ENCODE measurements around the gene PI4K2A. TPM values are rescaled to one million over a fixed set of nuclear protein-coding genes. Genes with fewer than 3 reads are reported as not detected.
"Not testable (repeated sequence)": the region's sequence is repeated elsewhere in the genome, so short reads cannot be mapped to it uniquely, and the experiment has no call there.

Gene PI4K2A
- total RNA-seq, 1 donor from 2014 or later, result 16.7 TPM

DNA sequence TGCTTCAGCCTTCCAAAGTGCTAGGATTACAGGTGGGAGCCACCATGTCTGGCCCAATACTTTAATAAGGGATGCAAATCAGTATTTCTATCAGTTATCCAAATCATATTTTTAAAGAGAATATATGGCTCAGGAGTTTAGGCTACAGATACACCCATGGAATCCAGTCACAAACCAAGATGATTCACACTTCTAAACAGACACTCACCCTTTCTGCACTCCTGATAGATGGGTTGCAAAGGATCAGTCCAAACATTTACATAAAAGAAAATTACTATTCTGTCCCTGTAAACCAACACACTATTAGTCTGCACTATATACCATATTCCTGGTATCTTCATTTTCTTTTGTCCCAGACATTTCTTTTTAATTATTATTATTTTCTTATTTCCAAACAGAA lies 9.4 kb upstream of the PI4K2A start:
- DNase-seq (ENCODE audit: low spot score), result no peak

DNA sequence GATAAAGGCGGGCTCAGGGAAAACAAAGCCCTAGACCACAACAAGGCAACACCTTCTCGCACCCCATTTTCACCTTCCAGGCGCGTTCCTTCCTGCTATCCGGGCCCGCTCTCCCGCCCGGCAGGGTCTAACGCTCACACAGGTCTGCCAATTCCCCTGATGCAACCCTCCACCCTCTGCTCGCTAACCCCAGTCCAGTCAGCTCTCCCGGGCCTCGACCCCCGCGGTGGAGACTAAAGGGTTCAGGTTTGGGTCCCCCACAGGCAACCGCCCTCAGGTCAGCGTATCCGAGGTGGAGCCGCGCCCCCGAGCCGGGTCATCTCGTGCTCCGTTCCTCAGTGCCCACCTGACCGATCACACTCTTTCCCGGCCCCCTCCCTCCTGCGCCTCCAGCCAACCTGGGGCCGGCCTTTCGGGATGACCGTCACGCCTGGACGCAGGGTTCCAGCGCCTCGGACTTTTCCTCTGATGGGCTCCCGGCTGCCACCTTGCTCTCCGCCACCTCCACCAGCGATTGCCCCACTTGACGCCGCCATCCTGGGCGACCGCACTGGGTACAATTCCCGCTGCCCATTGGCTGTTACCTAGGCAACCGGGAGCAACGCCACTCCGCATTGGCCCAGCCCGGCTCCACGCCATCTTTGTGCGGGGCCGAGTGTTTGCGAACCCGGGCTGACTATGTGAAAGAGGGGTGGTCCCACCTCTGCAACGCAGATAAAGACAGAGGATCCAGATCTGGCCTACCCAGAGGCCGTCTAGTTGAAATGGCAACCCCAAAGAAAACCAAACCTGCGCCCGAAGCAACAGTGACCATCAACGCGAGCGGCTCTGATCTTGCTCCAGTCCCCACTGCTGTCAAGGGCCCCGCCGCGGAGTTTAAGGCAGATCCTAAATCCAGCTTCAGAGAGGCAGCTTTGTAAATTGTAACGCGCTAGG lies 7.3 kb upstream of the PI4K2A start, which contains the start of gene MORN4:
TSS of gene MORN4 (minus strand) at position 552 of the 936 bp plus-strand sequence. CDS start 13,847 bp downstream, outside the sequence.
- DNase-seq (ENCODE audit: low spot score), result peak; percentile 94

DNA sequence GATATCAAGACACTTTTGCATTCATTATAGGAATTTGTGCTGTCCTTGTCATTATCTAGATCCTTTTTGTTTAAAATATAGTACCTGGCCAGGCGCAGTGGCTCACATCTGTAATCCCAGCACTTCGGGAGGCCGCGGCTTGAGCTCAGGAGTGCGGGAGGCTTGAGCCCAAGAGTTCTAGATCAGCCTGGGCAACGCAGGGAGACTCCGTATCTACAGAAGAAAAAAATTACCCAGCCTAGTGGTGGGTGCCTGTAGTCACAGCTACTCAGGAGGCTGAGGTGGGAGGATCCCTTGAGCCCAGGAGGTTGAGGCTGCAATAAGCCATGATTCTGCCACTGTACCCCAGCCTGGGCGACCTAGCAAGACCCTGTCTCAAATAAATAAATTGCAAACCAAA lies 6.5 kb upstream of the PI4K2A start:
- no peak for DNase-seq (ENCODE audit: low spot score)

DNA sequence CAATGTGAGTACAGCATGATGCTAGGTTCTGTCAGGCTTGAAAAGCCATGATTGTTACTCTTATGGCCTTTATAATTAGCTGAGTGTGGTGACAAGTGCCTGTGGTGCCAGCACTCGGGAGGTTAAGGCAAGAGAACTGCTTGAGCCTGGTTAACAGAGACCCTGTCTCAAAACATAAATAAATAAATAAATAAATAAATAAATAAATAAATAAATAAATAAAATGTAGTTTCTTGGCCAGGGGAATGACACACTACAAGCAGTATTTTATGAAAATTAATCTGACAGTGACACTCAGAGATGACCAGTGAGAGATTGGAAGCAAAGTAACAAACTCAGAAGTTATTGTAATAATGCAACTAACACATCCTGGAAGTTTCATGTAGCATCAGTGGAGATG lies 4.9 kb upstream of the PI4K2A start:
- no peak for DNase-seq (ENCODE audit: low spot score)

DNA sequence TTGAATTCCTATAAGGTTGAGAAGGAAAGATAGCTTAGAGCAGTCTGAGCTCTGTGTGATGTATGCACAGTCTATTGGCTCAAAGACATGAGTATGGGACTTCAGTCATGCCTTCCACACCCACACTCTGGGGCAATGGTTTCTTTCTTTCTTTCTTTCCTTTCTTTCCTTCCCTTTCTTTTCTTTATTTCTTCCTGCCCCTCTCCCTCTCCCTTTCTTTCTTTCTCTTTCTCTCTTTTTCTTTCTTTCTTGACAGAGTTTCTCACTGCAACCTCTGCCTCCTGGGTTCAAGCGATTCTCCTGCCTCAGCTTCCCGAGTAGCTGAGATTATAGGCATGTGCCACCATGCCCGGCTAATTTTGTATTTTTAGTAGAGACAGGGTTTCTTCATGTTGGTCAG lies 1.4 kb upstream of the PI4K2A start:
- DNase-seq (ENCODE audit: low spot score), result not testable (repeated sequence)

DNA sequence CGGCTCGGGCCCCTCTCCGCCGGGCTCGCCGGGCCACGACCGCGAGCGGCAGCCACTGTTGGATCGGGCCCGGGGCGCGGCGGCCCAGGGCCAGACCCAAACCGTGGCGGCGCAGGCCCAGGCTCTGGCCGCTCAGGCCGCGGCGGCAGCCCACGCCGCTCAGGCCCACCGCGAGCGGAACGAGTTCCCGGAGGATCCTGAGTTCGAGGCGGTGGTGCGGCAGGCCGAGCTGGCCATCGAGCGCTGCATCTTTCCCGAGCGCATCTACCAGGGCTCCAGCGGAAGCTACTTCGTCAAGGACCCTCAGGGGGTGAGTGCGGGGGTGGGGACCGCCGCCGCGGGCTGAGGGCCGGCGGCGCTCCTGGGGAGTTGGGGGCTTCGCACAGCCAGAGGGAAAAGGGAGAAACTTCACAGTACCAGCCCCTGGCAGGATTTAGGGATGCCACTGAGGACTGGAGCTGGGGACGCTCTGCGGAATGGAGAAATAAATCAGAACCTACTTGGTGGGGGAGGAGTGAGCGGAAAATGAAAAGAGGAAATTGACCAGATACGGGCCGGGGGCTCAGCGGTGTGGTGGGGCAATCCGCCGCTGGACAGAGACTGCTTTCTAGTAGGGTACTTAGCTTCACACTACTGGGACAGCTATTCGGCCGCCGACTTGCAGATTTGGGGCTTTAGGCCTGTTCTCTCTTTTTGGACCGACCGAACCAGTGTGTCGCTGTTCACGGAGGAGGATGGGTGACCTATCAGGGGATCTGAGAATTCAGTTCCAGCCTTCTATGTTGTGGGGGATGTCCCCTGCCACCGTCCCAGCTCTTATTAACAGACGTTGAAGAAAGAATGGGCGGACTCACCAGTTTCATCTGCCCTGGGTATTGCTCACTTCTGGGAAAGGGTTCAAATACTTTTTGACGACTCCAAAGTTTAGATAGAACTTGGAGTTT lies 669 bp downstream of the PI4K2A start:
- peak; percentile 51 for DNase-seq (ENCODE audit: low spot score)

DNA sequence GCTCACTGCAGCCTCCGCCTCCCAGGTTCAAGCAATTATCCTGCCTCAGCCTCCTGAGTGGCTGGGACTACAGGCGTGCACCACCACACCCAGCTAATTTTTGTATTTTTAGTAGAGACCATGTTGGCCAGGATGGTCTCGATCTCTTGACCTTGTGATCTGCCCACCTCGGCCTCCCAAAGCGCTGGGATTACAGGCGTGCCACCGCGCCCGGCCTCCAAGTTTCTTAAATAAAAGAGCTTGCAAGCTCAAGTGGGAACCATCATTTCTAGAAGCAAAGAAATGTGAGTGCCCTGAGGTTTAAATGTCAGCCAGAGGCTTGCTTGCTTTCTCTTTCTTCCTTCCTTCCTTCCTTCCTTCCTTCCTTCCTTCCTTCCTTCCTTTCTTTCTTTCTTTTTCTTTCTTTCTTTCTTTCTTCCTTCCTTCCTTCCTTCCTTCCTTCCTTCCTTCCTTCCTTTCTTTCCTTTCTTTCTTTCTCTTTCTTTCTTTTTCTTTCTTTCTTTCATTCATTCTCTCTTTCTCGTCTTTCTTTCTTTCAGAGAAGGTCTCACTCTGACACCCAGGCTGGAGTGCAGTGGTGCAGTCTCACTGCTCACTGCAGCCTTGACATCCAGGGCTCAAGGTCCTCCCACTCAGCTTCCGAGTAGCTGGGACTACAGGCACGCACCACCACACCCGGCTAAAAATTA lies 2.1 kb downstream of the PI4K2A start:
- DNase-seq (ENCODE audit: low spot score), result not testable (repeated sequence)

DNA sequence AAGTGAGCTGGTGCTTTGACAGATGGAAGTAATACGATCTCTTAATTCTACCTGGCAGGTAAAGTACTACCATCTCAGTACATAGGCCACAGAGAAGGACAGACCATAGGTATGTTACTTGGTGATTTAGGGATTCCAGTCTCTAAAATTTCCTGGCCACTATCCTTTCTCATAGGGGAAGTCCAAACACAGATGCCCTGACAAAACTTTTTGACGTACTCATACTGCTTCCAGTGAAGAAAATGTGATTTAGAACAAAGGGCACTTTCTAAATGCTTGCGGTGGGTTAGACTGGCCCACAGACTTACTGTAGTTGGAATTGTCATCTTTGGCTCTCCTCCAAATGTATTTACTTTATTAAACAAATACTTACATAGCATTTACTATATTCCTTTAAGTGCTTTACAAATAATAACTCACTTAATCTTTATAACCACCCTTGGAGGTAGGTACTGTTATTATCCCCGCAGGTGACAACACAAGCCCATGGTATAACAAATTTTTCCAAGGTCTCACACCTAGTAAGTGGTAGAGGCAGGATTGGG lies 3.0 kb downstream of the PI4K2A start:
- DNase-seq (ENCODE audit: low spot score), result no peak

DNA sequence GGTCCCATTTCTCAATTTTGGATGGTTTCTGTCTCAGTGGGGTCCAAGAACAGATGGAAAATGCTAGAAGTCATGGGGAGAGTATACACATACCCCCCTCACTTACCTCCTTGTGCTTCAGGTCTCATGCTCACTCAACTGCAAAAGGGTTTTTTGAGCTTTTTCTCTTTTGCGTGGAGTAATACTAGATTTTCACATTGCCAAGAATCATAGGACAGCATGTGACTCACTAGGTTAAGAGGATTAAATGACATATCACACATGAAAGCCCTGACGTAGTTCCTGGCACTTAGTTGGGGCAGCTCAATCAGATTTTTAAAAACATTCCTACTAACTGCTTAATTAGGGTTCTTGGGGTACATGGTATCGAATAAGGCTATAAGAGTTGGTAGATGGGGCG lies 4.5 kb downstream of the PI4K2A start:
- no peak for DNase-seq (ENCODE audit: low spot score)

DNA sequence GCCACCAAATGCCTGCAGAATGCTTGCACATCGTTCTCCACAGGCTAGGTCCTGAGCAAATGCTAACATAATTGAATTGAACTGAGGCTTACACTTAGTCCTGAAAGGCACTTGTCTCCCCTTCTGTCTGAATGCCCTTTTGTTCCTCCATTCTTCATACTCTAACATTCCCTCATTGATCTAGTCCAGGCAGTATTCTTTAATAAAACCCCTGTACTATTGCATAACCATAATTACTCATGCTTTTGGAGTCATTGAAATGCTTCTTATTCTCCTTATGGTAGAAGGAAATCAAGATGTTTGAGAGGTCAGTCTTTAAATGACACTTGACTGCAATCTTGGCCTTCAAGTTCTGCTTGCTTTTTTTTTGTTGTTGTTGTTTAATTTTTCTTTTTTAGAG lies 7.1 kb downstream of the PI4K2A start:
- DNase-seq (ENCODE audit: low spot score), result no peak

DNA sequence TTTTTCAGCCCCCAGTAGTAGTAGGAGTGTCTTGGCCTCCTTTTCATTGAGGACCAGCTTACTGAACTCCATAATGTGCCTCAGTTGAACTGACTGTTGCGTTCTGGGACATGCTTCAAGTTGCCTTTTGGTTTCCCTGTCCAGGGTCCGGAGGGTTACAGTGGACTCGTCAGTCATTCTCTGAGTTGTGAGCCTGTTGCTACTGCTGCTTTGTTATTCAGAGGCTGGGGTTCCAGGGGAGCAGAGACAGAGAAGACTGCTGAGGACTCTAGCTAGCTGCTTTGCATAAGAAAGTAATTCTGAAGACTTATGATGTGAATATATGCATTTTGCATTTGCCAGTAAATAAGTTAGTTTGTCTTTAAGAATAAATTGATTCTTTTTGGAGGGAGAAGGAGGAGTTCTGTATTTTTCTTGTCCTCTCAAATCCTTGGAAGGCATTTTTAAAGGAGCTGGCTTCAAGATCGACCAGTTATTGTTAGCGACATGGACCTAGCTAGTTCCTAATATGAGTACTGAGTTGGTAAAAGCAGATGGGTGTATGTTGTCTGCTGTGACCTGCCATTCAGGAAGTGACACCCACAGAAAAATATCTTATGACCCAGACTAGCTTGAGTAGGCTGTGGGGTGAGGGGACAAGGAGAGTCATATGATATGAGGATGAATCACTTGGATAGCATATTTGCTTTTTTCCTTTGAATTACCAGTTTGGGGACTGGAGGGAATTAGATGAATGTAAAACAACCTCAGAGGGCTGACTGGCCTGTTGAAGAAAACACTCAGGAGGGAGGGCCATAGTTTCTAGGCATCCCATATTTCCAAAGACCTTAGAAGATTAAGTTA lies 8.3 kb downstream of the PI4K2A start:
- no peak for DNase-seq (ENCODE audit: low spot score)

DNA sequence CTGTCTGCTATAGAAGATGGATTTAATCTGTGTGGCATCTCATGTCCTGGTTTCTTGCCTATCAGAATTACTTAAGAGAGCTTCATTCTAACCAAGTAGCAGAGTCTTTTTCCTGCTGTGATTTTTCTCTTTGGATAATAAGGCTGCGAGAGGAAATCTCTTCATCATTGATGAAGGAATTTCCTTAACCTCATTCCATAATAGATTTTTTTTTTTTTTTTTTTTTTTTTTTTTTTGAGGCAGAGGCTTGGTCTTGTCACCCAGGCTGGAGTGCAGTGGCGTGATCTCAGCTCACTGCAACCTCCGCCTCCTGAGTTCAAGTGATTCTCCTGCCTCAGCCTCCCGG lies 8.9 kb downstream of the PI4K2A start:
- not testable (repeated sequence) for DNase-seq (ENCODE audit: low spot score)

DNA sequence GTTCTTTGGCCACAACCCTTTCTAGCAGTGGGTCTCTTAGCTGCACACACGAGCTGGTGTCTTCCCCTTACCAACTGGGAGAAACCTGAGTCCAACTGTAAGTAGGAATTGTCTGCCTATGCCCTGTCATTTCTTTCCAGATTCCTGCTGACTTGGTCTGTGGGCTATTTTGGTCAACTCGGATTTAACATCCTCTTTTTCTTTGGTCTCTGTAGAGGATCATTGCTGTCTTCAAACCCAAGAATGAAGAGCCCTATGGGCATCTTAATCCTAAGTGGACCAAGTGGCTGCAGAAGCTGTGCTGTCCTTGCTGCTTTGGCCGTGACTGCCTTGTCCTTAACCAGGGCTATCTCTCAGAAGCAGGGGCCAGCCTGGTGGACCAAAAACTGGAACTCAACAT lies 10.3 kb downstream of the PI4K2A start:
- no peak for DNase-seq (ENCODE audit: low spot score)

DNA sequence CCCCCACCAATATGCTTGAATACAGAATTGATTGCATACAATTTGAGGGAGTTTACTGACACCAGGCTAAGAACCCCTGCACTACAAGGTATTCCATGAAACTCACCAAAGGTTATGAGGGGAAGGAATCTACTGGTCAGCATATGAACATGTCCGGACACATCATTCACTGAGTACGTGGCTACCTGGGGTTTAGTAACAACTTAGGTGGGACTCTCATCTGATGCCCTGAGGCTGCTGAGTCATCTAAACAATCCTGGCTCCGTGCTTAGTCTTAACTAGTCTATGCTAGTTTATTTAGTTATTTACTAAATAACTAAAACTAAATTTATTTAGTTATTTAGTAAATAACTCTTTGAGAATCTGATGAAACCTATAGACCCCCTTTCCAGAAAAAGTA lies 11.3 kb downstream of the PI4K2A start:
- DNase-seq (ENCODE audit: low spot score), result peak; percentile 60

DNA sequence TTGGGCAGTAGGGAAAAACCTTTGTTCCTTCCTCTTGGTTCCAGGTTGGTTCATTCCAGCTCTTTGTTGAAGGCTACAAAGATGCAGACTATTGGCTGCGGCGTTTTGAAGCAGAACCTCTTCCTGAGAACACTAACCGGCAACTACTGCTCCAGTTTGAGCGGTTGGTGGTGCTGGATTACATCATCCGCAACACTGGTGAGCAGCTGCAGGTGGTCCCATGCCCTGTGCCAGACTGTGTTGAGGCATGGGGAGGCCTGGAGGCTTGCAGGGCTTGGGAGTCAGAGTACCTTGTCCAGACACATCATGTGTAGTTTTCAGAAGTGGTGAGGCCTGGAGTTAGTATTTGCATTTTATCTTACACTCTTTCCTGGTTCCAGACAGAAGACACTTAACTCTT lies 16.3 kb downstream of the PI4K2A start:
- no peak for DNase-seq (ENCODE audit: low spot score)

DNA sequence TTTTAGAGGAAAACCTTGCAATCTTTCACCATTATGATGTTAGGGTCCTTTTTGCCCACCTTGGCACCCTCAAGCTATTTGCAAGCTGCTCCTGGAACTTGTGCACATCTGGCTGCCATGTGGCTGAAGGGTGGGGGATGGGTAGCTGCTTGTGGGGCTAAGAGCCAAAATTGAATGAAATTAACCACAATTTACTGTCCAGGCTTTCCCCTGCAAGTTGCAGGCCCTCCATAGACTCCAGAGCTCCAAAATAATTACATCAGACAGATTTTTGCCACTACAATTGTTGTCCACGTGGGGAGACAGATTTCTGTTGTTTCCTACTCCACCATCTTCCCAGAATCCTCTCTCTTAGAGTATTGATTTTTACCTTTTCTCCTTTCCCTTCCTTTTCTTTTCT lies 19.1 kb downstream of the PI4K2A start:
- no peak for DNase-seq (ENCODE audit: low spot score)

DNA sequence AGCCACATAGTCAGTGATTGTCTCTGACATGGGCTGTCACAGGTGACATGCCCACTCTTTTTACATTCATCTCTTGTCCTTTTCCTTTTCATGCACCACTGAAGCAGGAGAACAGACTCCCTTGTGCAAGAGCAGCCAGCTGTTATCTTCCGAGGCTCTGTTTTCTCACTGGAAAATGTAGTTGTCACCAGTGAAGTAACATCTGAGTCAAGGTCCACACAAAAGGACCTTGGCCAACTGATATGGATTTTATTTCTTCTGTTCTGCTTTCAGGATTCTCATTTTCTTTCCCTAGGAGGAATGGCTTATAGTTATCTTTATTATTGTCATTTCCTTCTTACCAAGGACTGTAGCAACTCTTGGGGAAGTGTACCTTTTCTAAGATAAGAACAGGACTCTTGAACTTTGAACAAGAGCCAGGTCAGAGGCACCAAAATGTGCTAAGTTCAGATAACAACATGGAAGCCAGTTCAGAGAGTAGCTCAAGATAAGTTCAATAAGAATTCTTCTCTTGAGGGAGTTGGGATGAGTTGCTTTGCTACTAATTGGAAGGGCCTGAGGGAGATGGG lies 23.9 kb downstream of the PI4K2A start:
- DNase-seq (ENCODE audit: low spot score), result no peak

DNA sequence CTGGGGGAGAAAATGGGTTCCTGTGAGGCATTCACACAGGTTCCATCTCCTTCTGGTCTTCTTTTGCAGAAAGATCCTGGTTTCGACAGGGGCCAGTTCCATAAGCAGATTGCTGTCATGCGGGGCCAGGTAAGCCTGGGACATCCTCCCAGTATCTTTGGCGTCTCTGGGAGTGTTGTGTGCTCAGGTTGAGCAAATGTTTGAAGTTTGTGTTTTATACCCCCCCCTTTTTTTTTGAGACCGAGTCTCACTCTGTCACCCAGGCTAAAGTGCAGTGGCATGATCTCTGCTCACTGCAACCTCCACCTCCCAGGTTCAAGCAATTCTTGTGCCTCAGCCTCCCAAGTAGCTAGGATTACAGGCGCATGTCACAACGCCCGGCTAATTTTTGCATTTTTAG lies 26.5 kb downstream of the PI4K2A start:
- DNase-seq (ENCODE audit: low spot score), result no peak

DNA sequence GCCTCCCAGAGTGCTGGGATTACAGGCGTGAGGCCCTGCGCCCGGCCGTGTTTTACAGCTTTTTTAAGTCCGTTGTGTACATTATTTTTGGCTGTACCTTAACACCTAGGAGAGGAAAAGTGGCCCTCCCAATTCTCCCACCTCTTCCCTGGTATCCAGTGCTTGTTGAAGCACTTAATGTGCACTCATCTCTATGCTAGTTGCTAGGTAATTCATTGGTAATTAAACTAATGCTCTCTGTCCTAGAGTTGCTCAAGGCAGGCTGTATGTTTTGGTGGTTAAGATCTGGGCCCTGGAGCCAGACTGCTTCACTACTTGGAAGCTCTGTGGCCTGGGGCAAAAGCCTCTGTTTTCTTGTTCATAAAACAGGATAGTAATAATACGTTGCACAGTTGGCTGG lies 27.0 kb downstream of the PI4K2A start:
- no peak for DNase-seq (ENCODE audit: low spot score)

DNA sequence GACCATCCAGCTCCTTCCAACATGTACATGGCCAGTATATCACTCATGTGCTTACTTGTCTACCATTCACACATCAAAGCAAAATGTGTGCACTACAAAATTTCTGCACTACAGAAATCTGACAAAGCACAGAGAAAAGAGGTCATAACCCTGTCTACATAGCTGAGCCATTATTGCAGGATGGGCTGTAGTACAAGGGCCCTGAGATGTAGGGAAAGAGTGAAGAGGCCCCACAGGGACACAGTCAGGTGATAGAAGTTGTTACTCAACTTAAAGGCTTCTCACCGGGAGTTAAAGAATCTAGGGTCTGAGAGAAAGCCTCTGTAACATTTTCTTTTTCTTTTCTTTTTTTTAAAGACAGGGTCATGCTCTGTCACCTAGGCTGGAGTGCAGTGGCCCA lies 29.1 kb downstream of the PI4K2A start:
- no peak for DNase-seq (ENCODE audit: low spot score)

Measured in ureter (tissue), 1 donor.